ENCODE measurements around the gene TLN1.

The TLN1 gene

DNA sequence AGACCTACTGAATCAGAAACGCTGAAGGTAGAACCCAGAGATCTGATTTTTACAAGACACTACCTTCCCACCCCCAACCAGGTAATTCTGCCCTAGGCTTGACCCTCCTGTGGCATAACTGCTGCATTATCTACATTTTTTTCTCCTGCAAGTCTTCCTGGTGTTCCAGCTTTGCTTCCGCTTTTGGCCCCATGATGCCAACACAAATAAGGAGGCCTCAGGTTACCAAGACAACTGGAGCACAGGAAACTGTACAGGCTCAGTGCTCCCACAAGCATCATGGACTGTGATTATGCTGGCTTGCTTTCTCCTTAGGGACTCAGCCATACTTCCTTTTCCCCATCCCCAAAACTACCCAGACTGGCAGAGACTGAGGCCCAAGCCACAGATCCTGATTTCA, 28.7 kb upstream of the TLN1 start:
- H3K9me2 ChIP-seq (replicated peaks; ENCODE audit: control insufficient read depth, low read length) = no peaks in the 10 kb centered on the region
- H3K79me2 ChIP-seq (ENCODE audit: control insufficient read depth, low read length) = peaks cover 21% of the 10 kb centered on the region
- no peak overlapping the region for H3K27ac ChIP-seq (ENCODE audit: low read depth, low read length)
- H3K4me2 ChIP-seq (ENCODE audit: low read length) = no peak overlapping the region
- H3K9me3 ChIP-seq (ENCODE audit: control insufficient read depth, insufficient read depth, low read length) = no peaks in the 10 kb centered on the region
- TF ChIP-seq EZH2phosphoT487 (IDR thresholded peaks at IDR 0.05; ENCODE audit: borderline replicate concordance, low read length) = no peak
- TF ChIP-seq, protein P1, sequence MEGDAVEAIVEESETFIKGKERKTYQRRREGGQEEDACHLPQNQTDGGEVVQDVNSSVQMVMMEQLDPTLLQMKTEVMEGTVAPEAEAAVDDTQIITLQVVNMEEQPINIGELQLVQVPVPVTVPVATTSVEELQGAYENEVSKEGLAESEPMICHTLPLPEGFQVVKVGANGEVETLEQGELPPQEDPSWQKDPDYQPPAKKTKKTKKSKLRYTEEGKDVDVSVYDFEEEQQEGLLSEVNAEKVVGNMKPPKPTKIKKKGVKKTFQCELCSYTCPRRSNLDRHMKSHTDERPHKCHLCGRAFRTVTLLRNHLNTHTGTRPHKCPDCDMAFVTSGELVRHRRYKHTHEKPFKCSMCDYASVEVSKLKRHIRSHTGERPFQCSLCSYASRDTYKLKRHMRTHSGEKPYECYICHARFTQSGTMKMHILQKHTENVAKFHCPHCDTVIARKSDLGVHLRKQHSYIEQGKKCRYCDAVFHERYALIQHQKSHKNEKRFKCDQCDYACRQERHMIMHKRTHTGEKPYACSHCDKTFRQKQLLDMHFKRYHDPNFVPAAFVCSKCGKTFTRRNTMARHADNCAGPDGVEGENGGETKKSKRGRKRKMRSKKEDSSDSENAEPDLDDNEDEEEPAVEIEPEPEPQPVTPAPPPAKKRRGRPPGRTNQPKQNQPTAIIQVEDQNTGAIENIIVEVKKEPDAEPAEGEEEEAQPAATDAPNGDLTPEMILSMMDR (IDR thresholded peaks at IDR 0.05; ENCODE audit: low read depth, low read length, poor library complexity, severe bottlenecking) = no peak
- H3K36me3 ChIP-seq (ENCODE audit: control insufficient read depth, low read length) = peaks cover 2% of the 10 kb centered on the region; the same call in 1 of the 2 replicates
- peaks cover 25% of the 10 kb centered on the region for H3F3A ChIP-seq (ENCODE audit: control insufficient read depth, insufficient read depth)
- no peaks in the 10 kb centered on the region for H3K27me3 ChIP-seq (ENCODE audit: control insufficient read depth, low read length)
- H3K4me3 ChIP-seq (ENCODE audit: low read length) = no peak overlapping the region
- H4K20me1 ChIP-seq (ENCODE audit: control insufficient read depth, insufficient read depth, low read depth, low read length) = no peaks in the 10 kb centered on the region
- peaks cover 44% of the 10 kb centered on the region for H3K4me1 ChIP-seq (ENCODE audit: control insufficient read depth, low read length)

DNA sequence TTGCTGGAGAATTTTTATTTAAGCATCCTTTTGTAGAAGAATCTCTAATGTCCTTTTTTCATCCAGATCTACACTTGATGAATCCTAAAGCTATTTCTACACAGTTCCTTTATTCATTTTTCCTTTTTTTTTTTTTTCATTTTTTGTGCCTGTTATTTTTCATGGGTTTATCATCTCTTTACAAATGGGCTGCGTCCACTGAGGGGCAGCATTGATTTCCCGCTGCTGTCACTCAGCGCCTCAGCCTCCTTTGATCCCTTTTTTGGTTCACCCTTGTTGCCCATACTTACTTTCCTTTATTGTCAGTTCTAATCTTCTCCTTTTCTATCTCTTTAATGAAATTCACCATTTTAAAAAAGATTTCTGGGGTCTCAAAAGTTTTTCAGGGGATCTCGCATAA, 27.8 kb upstream of the TLN1 start:
- peaks cover 50% of the 10 kb centered on the region for H3K4me1 ChIP-seq (ENCODE audit: control insufficient read depth, low read length)
- H3K36me3 ChIP-seq (ENCODE audit: control insufficient read depth, low read length) = peaks cover 6% of the 10 kb centered on the region; the same call in 1 of the 2 replicates
- H4K20me1 ChIP-seq (ENCODE audit: control insufficient read depth, insufficient read depth, low read depth, low read length) = no peaks in the 10 kb centered on the region
- H3K4me2 ChIP-seq (ENCODE audit: low read length) = no peak overlapping the region
- H3F3A ChIP-seq (ENCODE audit: control insufficient read depth, insufficient read depth) = peaks cover 25% of the 10 kb centered on the region
- no peak overlapping the region for H3K27ac ChIP-seq (ENCODE audit: low read depth, low read length)
- H3K9me2 ChIP-seq (replicated peaks; ENCODE audit: control insufficient read depth, low read length) = no peaks in the 10 kb centered on the region
- H3K4me3 ChIP-seq (ENCODE audit: low read length) = no peak overlapping the region
- peaks cover 21% of the 10 kb centered on the region for H3K79me2 ChIP-seq (ENCODE audit: control insufficient read depth, low read length)
- TF ChIP-seq EZH2phosphoT487 (IDR thresholded peaks at IDR 0.05; ENCODE audit: borderline replicate concordance, low read length) = no peak
- TF ChIP-seq, protein P1 (IDR thresholded peaks at IDR 0.05; ENCODE audit: low read depth, low read length, poor library complexity, severe bottlenecking) = no peak
- H3K27me3 ChIP-seq (ENCODE audit: control insufficient read depth, low read length) = no peaks in the 10 kb centered on the region
- H3K9me3 ChIP-seq (ENCODE audit: control insufficient read depth, insufficient read depth, low read length) = no peaks in the 10 kb centered on the region

DNA sequence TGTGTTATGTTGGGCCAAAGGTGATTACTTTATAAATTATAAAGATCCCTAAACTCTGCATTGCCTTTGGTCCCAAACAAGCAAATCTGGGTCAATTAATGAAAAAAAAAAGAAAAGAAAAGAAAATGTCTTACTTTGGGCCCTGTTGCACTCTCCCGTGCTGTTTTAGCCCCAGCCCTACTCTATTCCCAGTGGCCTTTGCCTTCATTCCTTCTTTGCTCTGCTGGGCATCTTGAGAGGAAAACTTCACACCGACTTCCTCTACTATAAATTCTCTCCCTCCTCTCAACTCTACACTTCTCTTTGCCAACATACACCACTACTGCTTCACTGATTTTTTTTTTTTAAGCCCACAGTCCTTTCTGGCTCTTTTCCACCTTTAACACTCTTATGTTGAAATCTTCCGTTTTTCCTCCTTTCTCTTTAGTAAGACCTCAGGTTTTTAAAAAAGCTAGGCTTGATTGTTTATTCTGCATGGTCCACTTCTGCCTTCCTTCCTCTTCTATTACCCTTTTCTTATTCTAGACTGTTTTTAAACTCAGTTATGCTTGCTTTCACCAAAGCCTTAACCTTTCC, 26.6 kb upstream of the TLN1 start:
- Histone ChIP-seq H3F3A (ENCODE audit: control insufficient read depth, insufficient read depth) (peaks cover 25% of the 10 kb centered on the region), H4K20me1 (ENCODE audit: control insufficient read depth, insufficient read depth, low read depth, low read length) (no peaks in the 10 kb centered on the region), H3K4me3 (ENCODE audit: low read length) (peak overlapping the region; percentile 85; the same call in 1 of the 2 replicates), H3K4me2 (ENCODE audit: low read length) (peak overlapping the region; percentile 99), H3K79me2 (ENCODE audit: control insufficient read depth, low read length) (peaks cover 21% of the 10 kb centered on the region), H3K27me3 (ENCODE audit: control insufficient read depth, low read length) (no peaks in the 10 kb centered on the region), H3K36me3 (ENCODE audit: control insufficient read depth, low read length) (peaks cover 14% of the 10 kb centered on the region), H3K9me2 (replicated peaks; ENCODE audit: control insufficient read depth, low read length) (no peaks in the 10 kb centered on the region), H3K27ac (ENCODE audit: low read depth, low read length) (peak overlapping the region; percentile 83), H3K4me1 (ENCODE audit: control insufficient read depth, low read length) (peaks cover 50% of the 10 kb centered on the region), H3K9me3 (ENCODE audit: control insufficient read depth, insufficient read depth, low read length) (no peaks in the 10 kb centered on the region)
- TF ChIP-seq EZH2phosphoT487 (IDR thresholded peaks at IDR 0.05; ENCODE audit: borderline replicate concordance, low read length) = no peak
- TF ChIP-seq, protein P1 (IDR thresholded peaks at IDR 0.05; ENCODE audit: low read depth, low read length, poor library complexity, severe bottlenecking) = no peak

Data from DOHH2 (cell line).